H9 (cell line): ENCODE results near the gene FAM217A. TPM values are rescaled to one million over a fixed set of nuclear protein-coding genes. Genes with fewer than 3 reads are reported as not detected.

Source experiments
- DNase-seq: peaks from one replicate; pipeline ENCODE4 v3.0.0-alpha.2; 2017
- H2AFZ ChIP-seq: one replicate; pipeline ENCODE4 v1.6.1; 2013; ENCODE audit warnings: mild to moderate bottlenecking, low read length, control low read depth, moderate library complexity
- H2AK5ac ChIP-seq: 2 replicates; pipeline ENCODE4 v1.6.1; 2013; ENCODE audit warnings: low read length, control low read depth, mixed read lengths; ENCODE audit not compliant: insufficient read length
- H2BK120ac ChIP-seq: one replicate; pipeline ENCODE4 v1.6.1; 2013; ENCODE audit warnings: low read depth, mild to moderate bottlenecking, low read length, control low read depth, inconsistent platforms; ENCODE audit not compliant: poor library complexity, severe bottlenecking
- H2BK12ac ChIP-seq: 2 replicates; pipeline ENCODE4 v1.6.1; 2013; ENCODE audit warnings: low read length, control low read depth, mixed read lengths, low read depth; ENCODE audit not compliant: insufficient read length
- H2BK15ac ChIP-seq: 2 replicates; pipeline ENCODE4 v1.6.1; 2013; ENCODE audit warnings: low read depth, low read length, control low read depth
- H2BK20ac ChIP-seq: one replicate; pipeline ENCODE4 v1.6.1; 2013; ENCODE audit warnings: low read depth, mild to moderate bottlenecking, low read length, control low read depth, inconsistent platforms; ENCODE audit not compliant: poor library complexity, severe bottlenecking
- H2BK5ac ChIP-seq: 2 replicates; pipeline ENCODE4 v1.6.1; 2013; ENCODE audit warnings: low read length, control low read depth, mixed read lengths; ENCODE audit not compliant: insufficient read length
- H3K14ac ChIP-seq: 2 replicates; pipeline ENCODE4 v1.6.1; 2013; ENCODE audit warnings: low read length, control low read depth; ENCODE audit not compliant: insufficient read depth
- H3K18ac ChIP-seq: 2 replicates; pipeline ENCODE4 v1.6.1; 2013; ENCODE audit warnings: low read depth, mild to moderate bottlenecking, mixed read lengths, low read length, control low read depth; ENCODE audit not compliant: insufficient read length
- H3K23ac ChIP-seq: 2 replicates; pipeline ENCODE4 v1.6.1; 2013; ENCODE audit warnings: low read length, control low read depth, mixed read lengths, low read depth; ENCODE audit not compliant: insufficient read length
- H3K23me2 ChIP-seq: 2 replicates; pipeline ENCODE4 v1.6.1; 2013; ENCODE audit warnings: low read depth, mild to moderate bottlenecking, mixed read lengths, low read length, control low read depth; ENCODE audit not compliant: insufficient read length, poor library complexity, severe bottlenecking
- H3K27ac ChIP-seq: 2 replicates; pipeline ENCODE4 v1.5.1; 2013; ENCODE audit warnings: low read length, control low read depth, mixed read lengths, low read depth; ENCODE audit not compliant: insufficient read length
- H3K27me3 ChIP-seq: 2 replicates; pipeline ENCODE4 v1.6.1; 2013; ENCODE audit warnings: low read length, control low read depth, inconsistent platforms; ENCODE audit not compliant: insufficient read depth
- H3K4ac ChIP-seq: 2 replicates; pipeline ENCODE4 v1.6.1; 2013; ENCODE audit warnings: low read depth, mild to moderate bottlenecking, control low read depth, inconsistent platforms, low read length, moderate library complexity
- H3K4me1 ChIP-seq: 2 replicates; pipeline ENCODE4 v1.6.1; 2013; ENCODE audit warnings: low read length, control low read depth, inconsistent platforms; ENCODE audit not compliant: insufficient read depth
- H3K4me2 ChIP-seq: 2 replicates; pipeline ENCODE4 v1.6.1; 2013; ENCODE audit warnings: low read length, control low read depth, mixed read lengths; ENCODE audit not compliant: insufficient read length, insufficient read depth
- H3K56ac ChIP-seq: 2 replicates; pipeline ENCODE4 v1.6.1; 2013; ENCODE audit warnings: low read depth, mild to moderate bottlenecking, mixed read lengths, low read length, control low read depth; ENCODE audit not compliant: insufficient read length
- H3K79me1 ChIP-seq: 2 replicates; pipeline ENCODE4 v1.6.1; 2013; ENCODE audit warnings: low read depth, mild to moderate bottlenecking, moderate library complexity, low read length, control low read depth, inconsistent platforms; ENCODE audit not compliant: insufficient read depth, poor library complexity, severe bottlenecking
- H3K79me2 ChIP-seq: 2 replicates; pipeline ENCODE4 v1.6.1; 2013; ENCODE audit warnings: low read length, control low read depth, inconsistent platforms; ENCODE audit not compliant: insufficient read depth
- H3K9ac ChIP-seq: 2 replicates; pipeline ENCODE4 v1.6.1; 2013; ENCODE audit warnings: low read length, control low read depth, mixed read lengths; ENCODE audit not compliant: insufficient read length; ENCODE audit errors: extremely low read depth
- H3K9me3 ChIP-seq: one replicate; pipeline ENCODE4 v1.6.1; 2013; ENCODE audit warnings: low read depth, low read length, inconsistent platforms; ENCODE audit not compliant: control insufficient read depth
- H3T11ph ChIP-seq: one replicate; pipeline ENCODE4 v1.6.1; 2013; ENCODE audit warnings: mild to moderate bottlenecking, low read length, control low read depth, inconsistent platforms
- H4K20me1 ChIP-seq: one replicate; pipeline ENCODE4 v1.6.1; 2013; ENCODE audit not compliant: control insufficient read depth, insufficient read length, insufficient read depth
- H4K5ac ChIP-seq: 2 replicates; pipeline ENCODE4 v1.6.1; 2013; ENCODE audit warnings: low read depth, mild to moderate bottlenecking, mixed read lengths, low read length, control low read depth; ENCODE audit not compliant: insufficient read length
- H4K8ac ChIP-seq: replicated peaks from 2 replicates; pipeline ENCODE4 v1.6.1; 2013; ENCODE audit warnings: low read length, control low read depth, mixed read lengths, low read depth; ENCODE audit not compliant: insufficient read length
- H4K91ac ChIP-seq: 2 replicates; pipeline ENCODE4 v1.6.1; 2013; ENCODE audit warnings: low read depth, mild to moderate bottlenecking, moderate library complexity, mixed read lengths, low read length, control low read depth; ENCODE audit not compliant: insufficient read length
- H3K27ac Mint-ChIP-seq, 3 experiments: 2 replicates in 2 of 3; 3 replicates in 1 of 3; pipeline ENCODE4 v1.8.0; 2020 to 2021; ENCODE audit warnings: mixed read lengths in 3 of 3, mild to moderate bottlenecking in 1 of 3, moderate library complexity in 1 of 3
- H3K27me3 Mint-ChIP-seq: 2 replicates; pipeline ENCODE4 v1.8.0; 2021; ENCODE audit warnings: low read depth, mild to moderate bottlenecking, moderate library complexity, mixed read lengths
- H3K36me3 Mint-ChIP-seq, 3 experiments: 2 replicates in 2 of 3; 3 replicates in 1 of 3; pipeline ENCODE4 v1.8.0; 2020 to 2021; ENCODE audit warnings: low read depth in 3 of 3, mixed read lengths in 3 of 3; ENCODE audit not compliant: insufficient read depth in 1 of 3
- H3K4me1 Mint-ChIP-seq, 2 experiments: 2 replicates each; pipeline ENCODE4 v1.8.0; 2020; ENCODE audit warnings: mixed read lengths in 2 of 2
- H3K4me3 Mint-ChIP-seq, 2 experiments: 2 replicates in 1 of 2; 3 replicates in 1 of 2; pipeline ENCODE4 v1.8.0; 2020 to 2021; ENCODE audit warnings: mild to moderate bottlenecking in 2 of 2, mixed read lengths in 2 of 2, moderate library complexity in 1 of 2
- H3K9me3 Mint-ChIP-seq, 2 experiments: 2 replicates in 1 of 2; 3 replicates in 1 of 2; pipeline ENCODE4 v1.8.0; 2020; ENCODE audit warnings: mild to moderate bottlenecking in 2 of 2, mixed read lengths in 2 of 2, moderate library complexity in 1 of 2
- WGBS: extraction: QIAGEN DNeasy Blood & Tissue Kit; methylation state at CpG from one replicate; pipeline ENCODE4 v1.1.7; 2013; ENCODE audit warnings: missing lambda C conversion rate, low lambda C conversion rate, mixed read lengths; ENCODE audit not compliant: insufficient read length; ENCODE audit errors: extremely low coverage; 5-methylcytosine and 5-hydroxymethylcytosine counted together
- total RNA-seq: library from RNA; stranded (reverse); gene quantifications from 2 replicates; pipeline ENCODE4 v1.2.1, GENCODE V29; 2021
- TF ChIP-seq, protein P1 (sequence below): fragments of 200-600 bp; sonication (generic); conservative IDR thresholded peaks from 3 replicates; pipeline ENCODE4 v1.8.0; 2021; ENCODE audit warnings: antibody characterized with exemption, mild to moderate bottlenecking

Gene FAM217A
- total RNA-seq, 1 experiment from 2014 or later, result not detected

DNA sequence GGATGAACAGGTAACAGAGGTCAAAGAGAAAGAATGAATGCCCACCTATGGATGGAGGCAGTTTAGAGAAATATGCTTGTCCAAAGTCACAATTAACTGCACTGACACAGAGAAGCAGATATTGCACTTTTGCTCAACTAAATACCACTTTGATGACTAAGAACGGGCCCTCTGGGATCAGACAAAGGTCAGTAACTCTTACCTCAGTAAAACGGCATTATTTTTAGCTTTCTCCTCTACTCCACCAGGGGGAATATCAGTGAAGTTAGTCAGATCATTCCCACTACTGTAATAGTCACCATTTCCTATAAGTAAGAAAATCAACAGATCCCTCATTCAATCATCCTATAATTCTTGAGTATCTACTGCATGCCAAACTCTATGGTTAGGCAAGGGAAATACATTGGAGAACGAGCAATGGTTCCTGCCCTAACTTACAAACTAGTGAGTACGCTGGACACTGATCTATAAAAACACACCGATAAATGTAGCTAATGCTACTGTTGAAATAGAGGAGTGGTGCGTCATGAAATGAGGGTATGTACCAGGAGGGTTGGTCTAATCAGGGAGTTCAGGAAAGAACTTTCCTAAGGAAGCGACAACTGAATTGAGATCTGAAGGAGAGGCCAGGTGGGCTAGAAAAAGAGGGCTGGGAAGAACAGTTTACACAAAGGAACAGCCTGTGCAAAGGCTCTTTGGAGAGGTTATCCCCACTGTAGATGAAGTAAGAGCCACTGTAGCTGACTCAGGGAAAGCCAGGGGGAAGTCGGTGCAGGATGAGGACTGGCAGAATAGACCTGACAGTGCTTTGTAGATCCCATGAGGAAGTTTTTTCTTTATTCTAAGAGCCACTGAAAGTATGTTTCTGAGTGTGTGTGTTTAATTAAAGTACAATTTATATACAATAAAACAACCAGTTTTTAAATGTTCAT is 47.3 kb upstream of the FAM217A start:
- peaks cover 41 to 73% (median 64%) of the 10 kb centered on the region in 3 experiments for H3K36me3 Mint-ChIP-seq
- Histone ChIP-seq H2AK5ac (no peak overlapping the region), H4K5ac (no peak overlapping the region), H2BK5ac (no peak overlapping the region), H4K8ac (no peak overlapping the region), H3K4me1 (no peaks in the 10 kb centered on the region), H3K79me2 (no peaks in the 10 kb centered on the region), H2BK12ac (no peak overlapping the region), H3K79me1 (no peaks in the 10 kb centered on the region), H3T11ph (no peak overlapping the region), H2BK20ac (no peak overlapping the region), H3K23ac (no peak overlapping the region), H4K20me1 (no peaks in the 10 kb centered on the region), H3K27me3 (no peaks in the 10 kb centered on the region), H3K27ac (no peak overlapping the region), H3K4me2 (no peak overlapping the region), H4K91ac (no peak overlapping the region), H3K9ac (no peak overlapping the region), H2AFZ (no peak overlapping the region), H3K14ac (no peak overlapping the region), H3K56ac (no peak overlapping the region), H3K9me3 (no peaks in the 10 kb centered on the region), H3K4ac (no peak overlapping the region), H3K18ac (no peak overlapping the region), H2BK15ac (no peak overlapping the region), H2BK120ac (no peak overlapping the region), H3K23me2 (no peaks in the 10 kb centered on the region)
- H3K4me3 Mint-ChIP-seq, result no peak overlapping the region
- WGBS, result no CpG with 5 or more reads among the region's 8 CpGs
- H3K27me3 Mint-ChIP-seq, result no peaks in the 10 kb centered on the region
- H3K4me1 Mint-ChIP-seq, result no peaks in the 10 kb centered on the region
- H3K9me3 Mint-ChIP-seq, result no peaks in the 10 kb centered on the region
- peak overlapping the region in 1 of 3 experiments; percentile 53; a peak in 2 of 7 replicates for H3K27ac Mint-ChIP-seq
- DNase-seq, result no peak
- TF ChIP-seq, protein P1, sequence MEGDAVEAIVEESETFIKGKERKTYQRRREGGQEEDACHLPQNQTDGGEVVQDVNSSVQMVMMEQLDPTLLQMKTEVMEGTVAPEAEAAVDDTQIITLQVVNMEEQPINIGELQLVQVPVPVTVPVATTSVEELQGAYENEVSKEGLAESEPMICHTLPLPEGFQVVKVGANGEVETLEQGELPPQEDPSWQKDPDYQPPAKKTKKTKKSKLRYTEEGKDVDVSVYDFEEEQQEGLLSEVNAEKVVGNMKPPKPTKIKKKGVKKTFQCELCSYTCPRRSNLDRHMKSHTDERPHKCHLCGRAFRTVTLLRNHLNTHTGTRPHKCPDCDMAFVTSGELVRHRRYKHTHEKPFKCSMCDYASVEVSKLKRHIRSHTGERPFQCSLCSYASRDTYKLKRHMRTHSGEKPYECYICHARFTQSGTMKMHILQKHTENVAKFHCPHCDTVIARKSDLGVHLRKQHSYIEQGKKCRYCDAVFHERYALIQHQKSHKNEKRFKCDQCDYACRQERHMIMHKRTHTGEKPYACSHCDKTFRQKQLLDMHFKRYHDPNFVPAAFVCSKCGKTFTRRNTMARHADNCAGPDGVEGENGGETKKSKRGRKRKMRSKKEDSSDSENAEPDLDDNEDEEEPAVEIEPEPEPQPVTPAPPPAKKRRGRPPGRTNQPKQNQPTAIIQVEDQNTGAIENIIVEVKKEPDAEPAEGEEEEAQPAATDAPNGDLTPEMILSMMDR, result peak; percentile 33; the same call in 2 of the 3 replicates
